ENCODE data around the gene TMEM53. TPM values are rescaled to one million over a fixed set of nuclear protein-coding genes. Genes with fewer than 3 reads are reported as not detected.
A peak's percentile ranks its signal among the peaks of the same experiment; 100 is the strongest.

Gene TMEM53
- total RNA-seq, 1 donor: 0.52 TPM

DNA sequence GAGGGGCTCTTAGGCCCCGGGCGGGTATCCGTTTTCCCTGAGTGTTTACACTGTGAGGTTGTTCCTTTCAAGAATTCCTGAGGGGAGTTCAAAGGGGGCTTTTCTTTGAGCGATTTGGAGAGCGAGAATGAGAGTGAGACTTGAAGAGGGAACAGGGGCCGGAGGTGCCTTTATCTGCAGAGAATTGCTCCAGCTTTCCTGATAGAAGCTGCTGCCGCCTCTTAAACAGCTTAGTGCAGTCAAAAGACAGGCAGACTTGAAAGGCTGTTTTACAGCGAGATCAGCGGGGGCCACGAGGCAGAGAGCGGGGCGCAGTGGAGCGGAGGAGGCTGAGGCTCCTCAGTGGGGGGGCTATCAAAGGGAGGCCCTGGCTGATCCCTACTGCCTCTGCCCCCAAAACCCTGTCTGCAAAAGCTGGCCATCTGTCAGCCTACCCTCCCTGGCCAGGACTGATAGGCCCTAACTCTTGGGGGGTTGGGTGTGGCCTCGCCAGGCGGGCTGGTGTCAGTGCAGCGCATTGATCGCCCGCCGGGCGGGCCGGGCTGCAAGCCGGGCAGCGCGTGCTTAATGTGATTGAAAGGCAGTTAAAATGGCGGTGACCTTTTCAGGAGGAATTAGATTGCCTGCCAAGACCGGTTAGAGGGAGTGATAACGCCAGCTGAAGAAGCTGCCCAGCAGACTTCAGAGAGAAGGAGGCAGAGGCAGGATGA is 36.4 kb downstream of the TMEM53 start:
- no peaks in the 10 kb centered on the region for H3K27me3 ChIP-seq (ENCODE audit: insufficient read depth, low read length)
- H3K9me3 ChIP-seq (ENCODE audit: low read depth, low read length): no peaks in the 10 kb centered on the region
- H3K4me1 ChIP-seq (ENCODE audit: insufficient read depth, low read length): peaks cover 15% of the 10 kb centered on the region
- H3K4me3 ChIP-seq (ENCODE audit: low read length): no peak overlapping the region

DNA sequence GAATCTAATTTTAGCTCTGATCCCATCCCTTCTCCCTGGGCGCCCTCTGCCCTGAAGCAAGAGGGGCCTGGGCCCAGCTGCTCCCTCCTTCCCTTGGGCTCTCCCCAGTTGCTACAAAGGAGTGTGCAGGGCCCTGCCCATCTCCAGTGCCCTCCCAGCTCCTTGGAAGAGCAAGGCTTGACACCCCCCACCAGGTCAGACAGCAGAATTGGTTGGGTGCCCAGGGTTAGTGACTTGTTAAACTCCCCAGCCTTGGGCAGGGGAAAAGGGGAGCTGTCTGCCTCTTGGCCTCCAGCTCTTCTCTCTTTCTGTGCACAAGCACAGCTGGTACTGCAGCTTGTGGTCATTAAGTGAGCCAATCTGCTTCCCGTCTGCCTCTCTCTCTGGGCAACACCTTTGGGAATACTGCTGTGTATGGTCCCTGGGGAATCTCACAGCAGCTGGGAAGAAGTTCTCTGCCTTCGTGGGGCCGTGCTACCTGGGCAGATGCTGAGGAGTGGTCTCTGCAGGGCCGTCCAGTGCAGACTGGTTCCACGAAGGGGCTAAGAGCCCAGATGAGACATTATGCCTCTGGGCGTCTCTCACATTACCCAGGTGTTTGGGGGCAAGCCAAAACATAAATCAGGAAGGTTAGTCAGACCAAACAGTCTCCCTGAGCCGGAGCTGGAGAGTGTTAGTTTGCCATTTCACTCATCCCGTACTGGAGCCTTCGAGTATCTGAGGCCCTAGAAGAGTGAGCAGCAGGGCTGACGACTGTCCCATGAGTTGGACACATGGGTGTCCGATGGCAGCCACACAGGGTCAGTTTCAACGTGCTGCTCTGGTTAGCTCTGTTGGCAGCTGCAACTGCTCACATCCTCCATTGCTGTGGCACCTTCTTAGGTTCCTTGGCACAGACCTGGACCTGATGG is 37.3 kb downstream of the TMEM53 start:
- Histone ChIP-seq H3K4me1 (ENCODE audit: insufficient read depth, low read length) (peaks cover 20% of the 10 kb centered on the region), H3K9me3 (ENCODE audit: low read depth, low read length) (no peaks in the 10 kb centered on the region), H3K4me3 (ENCODE audit: low read length) (no peak overlapping the region), H3K27me3 (ENCODE audit: insufficient read depth, low read length) (no peaks in the 10 kb centered on the region)

DNA sequence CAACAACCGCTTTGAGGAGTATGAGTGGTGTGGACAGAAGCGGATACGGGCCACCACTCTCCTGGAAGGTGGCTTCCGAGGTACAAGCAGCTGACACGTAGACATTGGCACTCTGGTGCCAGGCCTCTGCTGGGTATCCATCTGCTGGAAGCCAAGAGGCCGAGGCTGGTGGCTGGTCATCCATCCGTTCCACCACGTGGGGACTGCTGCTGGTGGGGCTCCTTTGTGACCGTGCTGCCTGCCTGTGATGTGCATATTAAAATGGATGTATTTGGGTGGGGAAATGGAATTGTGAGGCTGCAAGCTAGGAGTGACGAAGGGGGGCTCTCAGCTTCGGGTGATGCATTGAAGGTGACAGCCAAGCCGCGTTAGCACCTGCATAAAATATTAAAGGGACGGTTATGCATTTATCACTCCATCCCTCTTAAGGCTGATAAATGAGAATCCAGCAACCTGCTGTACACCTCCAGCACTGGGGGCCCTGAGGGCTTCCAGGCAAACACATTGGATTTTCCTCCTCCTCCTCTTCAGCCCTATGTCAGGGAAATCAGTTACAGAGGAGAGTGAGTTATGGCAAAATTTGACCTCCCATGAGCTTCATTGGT is 38.1 kb downstream of the TMEM53 start:
- H3K27me3 ChIP-seq (ENCODE audit: insufficient read depth, low read length): no peaks in the 10 kb centered on the region
- no peaks in the 10 kb centered on the region for H3K9me3 ChIP-seq (ENCODE audit: low read depth, low read length)
- peaks cover 24% of the 10 kb centered on the region for H3K4me1 ChIP-seq (ENCODE audit: insufficient read depth, low read length)
- H3K4me3 ChIP-seq (ENCODE audit: low read length): no peak overlapping the region

DNA sequence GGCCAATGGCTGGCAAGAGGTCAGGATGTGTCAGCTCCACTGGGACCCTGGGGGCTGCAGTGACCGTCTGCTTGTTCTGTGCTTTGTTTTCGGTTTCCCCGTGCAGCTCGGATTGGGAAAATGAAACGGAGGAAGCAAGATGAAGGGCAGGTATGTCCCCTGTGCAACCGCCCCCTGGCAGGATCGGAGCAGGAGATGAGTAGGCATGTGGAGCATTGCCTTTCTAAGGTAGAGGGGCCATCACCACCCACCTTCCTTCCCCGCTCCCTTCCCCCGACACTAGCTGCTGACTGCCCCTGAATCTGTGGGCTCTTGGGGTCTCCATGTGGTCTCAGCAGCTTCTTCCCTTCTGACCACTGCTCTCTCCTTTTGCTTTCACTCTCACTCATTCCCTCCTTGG is 38.8 kb downstream of the TMEM53 start:
- Histone ChIP-seq H3K4me3 (ENCODE audit: low read length) (no peak overlapping the region), H3K27me3 (ENCODE audit: insufficient read depth, low read length) (no peaks in the 10 kb centered on the region), H3K9me3 (ENCODE audit: low read depth, low read length) (no peaks in the 10 kb centered on the region), H3K4me1 (ENCODE audit: insufficient read depth, low read length) (peaks cover 28% of the 10 kb centered on the region)

DNA sequence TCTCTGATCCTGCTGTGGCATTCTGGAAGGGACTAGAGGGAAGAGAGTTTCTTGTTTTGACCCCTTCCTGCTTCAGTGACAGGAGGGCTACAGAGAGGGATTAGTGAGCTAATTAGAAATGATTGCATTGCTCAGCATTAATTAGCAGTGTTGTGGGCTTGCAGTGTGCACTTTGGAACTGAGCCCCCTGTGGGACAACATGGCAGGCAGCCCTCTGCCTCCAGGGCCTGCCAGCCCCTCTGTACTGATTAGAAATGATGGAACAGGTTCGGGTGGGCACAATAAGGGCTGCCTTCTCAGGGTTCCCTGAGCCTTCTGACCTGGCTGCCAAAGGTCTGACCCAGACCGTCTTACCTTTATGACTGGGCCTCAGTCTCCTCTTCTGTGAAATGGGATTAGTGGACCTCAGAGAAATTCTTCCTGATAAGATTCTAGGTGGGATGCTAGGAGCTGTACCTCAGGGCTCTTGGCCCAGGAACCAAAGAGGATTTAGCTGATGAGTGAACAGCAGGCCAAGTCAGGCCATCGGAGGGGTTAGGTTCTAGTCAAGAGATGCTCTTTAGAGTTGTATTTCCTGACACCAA is 39.6 kb downstream of the TMEM53 start:
- Histone ChIP-seq H3K4me3 (ENCODE audit: low read length) (no peak overlapping the region), H3K27me3 (ENCODE audit: insufficient read depth, low read length) (no peaks in the 10 kb centered on the region), H3K4me1 (ENCODE audit: insufficient read depth, low read length) (peaks cover 28% of the 10 kb centered on the region)

DNA sequence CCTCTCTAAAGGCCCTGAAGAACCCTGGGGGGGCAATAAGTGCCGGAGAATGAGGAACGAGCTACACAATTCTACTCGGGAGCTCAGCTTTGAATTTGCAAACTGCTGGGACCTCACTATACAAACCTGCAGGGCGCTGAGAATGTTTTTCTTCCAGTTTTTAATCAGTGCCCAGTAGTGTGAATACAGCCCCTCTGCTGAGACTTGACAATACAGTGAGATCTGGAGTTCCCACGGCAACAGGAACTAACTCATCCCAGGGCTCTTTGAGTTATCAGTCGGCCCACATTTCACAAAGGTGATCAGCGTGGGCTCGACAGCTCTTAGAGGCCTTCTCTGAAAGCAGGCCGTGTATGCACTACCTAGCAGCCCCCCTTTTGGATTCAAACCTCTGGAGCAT is 41.7 kb downstream of the TMEM53 start:
- H3K4me3 ChIP-seq (ENCODE audit: low read length): peak overlapping the region; percentile 73

More for the DNA sequence above, 39.6 kb downstream of the TMEM53 start:
- no peaks in the 10 kb centered on the region for H3K9me3 ChIP-seq (ENCODE audit: low read depth, low read length)

DNA sequence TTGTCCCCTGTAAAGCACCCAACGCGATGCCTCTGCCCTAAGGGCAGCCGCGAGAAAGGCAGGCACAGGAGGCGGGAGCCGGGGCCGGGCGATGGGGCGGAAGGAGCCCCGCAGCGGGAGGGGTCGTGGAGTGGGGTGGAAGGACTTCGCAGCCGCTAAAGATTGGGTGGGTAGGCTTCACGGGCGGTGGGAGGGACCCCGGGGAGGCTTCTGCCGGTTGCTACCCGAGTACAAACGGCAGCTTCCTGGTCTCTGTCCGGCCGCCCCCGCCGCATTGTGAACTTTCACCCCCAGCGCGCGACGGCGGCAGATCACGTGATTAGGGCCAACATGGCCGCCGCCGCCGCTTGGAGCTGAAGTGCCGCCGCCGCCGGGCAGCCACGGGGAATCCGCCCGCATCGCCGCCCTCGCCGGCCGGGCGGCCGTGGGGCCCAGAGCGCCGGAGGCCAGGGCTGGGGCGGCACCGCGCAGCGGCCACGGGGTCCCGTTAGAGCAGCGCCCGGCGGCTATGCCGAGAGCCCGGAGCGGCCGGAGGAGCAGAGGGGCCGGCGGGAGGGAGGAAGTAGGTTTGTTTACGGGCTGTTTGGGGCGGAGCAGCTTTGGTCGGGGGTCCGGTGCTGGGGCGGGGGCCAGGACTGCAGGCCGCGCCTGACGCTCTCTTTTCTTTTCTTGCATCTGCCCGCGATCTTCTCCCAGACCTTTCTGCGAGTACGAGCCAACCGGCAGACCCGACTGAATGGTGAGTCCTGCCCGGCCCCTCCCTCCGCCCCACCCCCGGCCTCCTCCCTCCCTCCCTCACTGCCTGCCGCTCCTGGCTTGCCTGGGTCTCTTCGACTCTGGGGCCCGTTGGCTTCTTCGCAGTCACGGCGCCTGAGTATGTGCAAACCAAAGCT is 42.4 kb downstream of the TMEM53 start:
- Histone ChIP-seq H3K4me3 (ENCODE audit: low read length) (peak overlapping the region; percentile 73), H3K27me3 (ENCODE audit: insufficient read depth, low read length) (no peaks in the 10 kb centered on the region), H3K4me1 (ENCODE audit: insufficient read depth, low read length) (peaks cover 28% of the 10 kb centered on the region), H3K9me3 (ENCODE audit: low read depth, low read length) (no peaks in the 10 kb centered on the region)

More for the DNA sequence above, 41.7 kb downstream of the TMEM53 start:
- Histone ChIP-seq H3K4me1 (ENCODE audit: insufficient read depth, low read length) (peaks cover 28% of the 10 kb centered on the region), H3K9me3 (ENCODE audit: low read depth, low read length) (no peaks in the 10 kb centered on the region), H3K27me3 (ENCODE audit: insufficient read depth, low read length) (no peaks in the 10 kb centered on the region)

DNA sequence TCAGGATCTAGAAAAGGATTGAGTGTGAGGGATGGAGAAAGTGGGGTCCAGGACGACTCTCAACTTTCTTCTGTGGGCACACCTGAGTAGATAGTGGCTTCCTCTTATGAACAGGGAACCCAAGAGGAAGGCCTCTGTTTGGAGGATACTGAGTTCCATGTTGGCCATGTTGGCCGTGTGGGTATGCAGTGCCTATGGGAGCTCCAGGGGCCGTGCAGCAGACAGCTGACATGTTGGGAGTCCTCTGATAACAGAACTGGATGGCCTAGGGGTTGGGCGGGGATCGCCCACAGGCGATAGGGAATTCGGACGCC is 43.0 kb downstream of the TMEM53 start:
- H3K27me3 ChIP-seq (ENCODE audit: insufficient read depth, low read length): no peaks in the 10 kb centered on the region
- H3K4me1 ChIP-seq (ENCODE audit: insufficient read depth, low read length): peaks cover 28% of the 10 kb centered on the region
- H3K9me3 ChIP-seq (ENCODE audit: low read depth, low read length): no peaks in the 10 kb centered on the region
- peak overlapping the region; percentile 73 for H3K4me3 ChIP-seq (ENCODE audit: low read length)

DNA sequence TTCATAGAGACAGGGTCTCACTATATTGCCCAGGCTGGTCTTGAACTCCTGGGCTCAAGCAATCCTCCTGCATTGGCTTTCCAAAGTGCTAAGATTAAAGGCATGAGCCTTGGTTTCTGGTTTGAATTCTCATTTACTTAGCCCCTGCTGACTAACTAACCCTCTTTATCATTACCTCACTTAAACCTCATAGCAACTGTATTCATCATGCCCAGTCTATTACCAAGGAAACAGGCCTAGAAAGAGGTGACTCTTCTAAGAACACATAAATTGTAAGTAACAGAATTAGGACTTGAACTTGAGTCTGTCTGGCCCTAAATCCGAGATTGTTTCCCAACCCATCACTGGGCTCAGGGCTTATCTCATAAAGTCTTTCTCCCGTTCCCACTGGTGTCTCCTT is 44.2 kb downstream of the TMEM53 start:
- H3K9me3 ChIP-seq (ENCODE audit: low read depth, low read length): no peaks in the 10 kb centered on the region

DNA sequence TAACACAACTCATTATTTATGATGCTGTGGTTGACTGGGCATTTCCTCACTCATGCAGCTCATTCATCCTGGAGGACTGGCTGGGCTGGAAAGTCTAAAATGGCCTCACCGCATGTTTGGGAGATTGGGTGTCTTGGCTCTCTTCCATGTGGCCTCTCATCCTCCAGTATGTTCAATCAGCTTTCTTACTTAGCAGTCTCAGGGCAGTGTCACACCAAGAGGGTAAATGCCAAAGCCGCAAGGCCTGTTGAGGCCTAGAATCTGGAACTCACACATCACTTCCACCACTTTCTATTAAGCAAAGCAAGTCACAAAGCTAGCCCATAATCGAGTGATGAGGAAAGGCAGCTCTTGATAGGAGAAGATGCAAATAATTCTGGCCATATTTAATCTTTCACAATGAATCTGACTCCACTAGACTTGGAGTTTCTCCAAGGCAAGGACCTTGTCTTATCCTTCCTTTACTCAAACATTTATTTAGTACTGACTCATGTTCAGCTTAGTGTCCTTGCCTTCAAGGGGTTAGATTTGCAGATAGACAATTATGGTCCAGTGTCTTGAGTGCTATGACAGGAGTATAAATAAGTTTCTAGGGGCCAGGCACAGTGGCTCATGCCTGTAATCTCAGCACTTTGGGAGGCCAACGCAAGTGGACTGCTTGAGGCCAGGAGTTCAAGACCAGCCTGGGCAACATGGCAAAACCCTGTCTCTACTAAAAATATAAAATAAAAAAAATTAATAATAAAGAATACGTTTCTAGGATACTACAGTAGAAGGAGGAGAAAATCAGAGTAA is 45.1 kb downstream of the TMEM53 start:
- no peaks in the 10 kb centered on the region for H3K9me3 ChIP-seq (ENCODE audit: low read depth, low read length)
- no peaks in the 10 kb centered on the region for H3K27me3 ChIP-seq (ENCODE audit: insufficient read depth, low read length)
- peaks cover 26% of the 10 kb centered on the region for H3K4me1 ChIP-seq (ENCODE audit: insufficient read depth, low read length)
- H3K4me3 ChIP-seq (ENCODE audit: low read length): no peak overlapping the region

More for the DNA sequence above, 44.2 kb downstream of the TMEM53 start:
- H3K27me3 ChIP-seq (ENCODE audit: insufficient read depth, low read length): no peaks in the 10 kb centered on the region
- no peak overlapping the region for H3K4me3 ChIP-seq (ENCODE audit: low read length)
- H3K4me1 ChIP-seq (ENCODE audit: insufficient read depth, low read length): peaks cover 28% of the 10 kb centered on the region

DNA sequence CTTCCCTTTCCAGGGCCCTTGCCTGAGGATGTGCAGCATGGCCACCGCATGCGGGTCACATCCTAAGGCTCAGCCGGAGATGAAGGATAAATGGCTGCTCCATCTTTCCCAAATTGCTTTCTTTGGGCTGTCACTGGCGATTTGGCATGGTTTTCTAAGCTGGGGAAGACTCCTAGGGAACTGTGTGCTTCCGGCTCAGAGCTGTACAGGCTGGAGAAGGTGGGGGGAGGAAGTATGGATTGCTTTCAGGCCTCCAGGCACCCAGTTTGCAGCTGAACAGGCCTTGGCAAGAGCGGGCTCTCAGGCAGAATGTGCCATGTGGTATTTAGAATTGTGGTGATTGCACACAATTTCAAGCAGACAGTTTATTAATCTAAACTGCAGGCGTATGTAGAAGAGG is 48.9 kb downstream of the TMEM53 start:
- H3K4me1 ChIP-seq (ENCODE audit: insufficient read depth, low read length): no peaks in the 10 kb centered on the region
- no peak overlapping the region for H3K4me3 ChIP-seq (ENCODE audit: low read length)
- no peaks in the 10 kb centered on the region for H3K9me3 ChIP-seq (ENCODE audit: low read depth, low read length)
- no peaks in the 10 kb centered on the region for H3K27me3 ChIP-seq (ENCODE audit: insufficient read depth, low read length)

DNA sequence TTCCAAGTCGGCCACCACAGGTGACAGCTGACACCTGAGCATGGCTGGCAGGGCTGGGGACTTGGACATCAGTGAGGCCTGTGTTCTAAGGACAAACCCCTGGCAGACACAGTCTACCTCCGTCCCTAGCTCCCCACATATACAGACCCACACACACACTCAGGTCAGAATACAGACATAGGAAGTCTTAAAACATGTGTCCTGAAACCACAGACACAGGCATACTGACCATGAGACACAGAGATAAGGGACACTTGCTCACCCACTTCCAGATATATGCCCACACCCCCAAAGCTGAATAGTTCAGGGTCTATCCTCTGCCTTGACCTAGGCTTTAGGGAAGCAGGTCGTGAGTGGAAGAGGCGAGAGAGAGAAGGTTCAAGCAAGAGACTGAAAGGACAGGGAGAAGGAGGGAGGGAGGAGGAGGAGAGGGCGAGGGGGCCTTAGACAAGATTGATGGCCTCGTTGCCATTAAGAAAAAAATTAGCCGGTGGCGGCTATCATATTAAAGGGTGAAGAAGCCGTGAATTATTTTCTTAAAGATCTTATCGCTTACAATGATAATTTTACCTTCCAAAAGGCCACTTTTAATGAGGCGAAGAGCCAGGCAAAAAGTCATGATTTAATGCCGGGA is 49.9 kb downstream of the TMEM53 start:
- Histone ChIP-seq H3K9me3 (ENCODE audit: low read depth, low read length) (no peaks in the 10 kb centered on the region), H3K27me3 (ENCODE audit: insufficient read depth, low read length) (no peaks in the 10 kb centered on the region), H3K4me3 (ENCODE audit: low read length) (no peak overlapping the region), H3K4me1 (ENCODE audit: insufficient read depth, low read length) (no peaks in the 10 kb centered on the region)

DNA sequence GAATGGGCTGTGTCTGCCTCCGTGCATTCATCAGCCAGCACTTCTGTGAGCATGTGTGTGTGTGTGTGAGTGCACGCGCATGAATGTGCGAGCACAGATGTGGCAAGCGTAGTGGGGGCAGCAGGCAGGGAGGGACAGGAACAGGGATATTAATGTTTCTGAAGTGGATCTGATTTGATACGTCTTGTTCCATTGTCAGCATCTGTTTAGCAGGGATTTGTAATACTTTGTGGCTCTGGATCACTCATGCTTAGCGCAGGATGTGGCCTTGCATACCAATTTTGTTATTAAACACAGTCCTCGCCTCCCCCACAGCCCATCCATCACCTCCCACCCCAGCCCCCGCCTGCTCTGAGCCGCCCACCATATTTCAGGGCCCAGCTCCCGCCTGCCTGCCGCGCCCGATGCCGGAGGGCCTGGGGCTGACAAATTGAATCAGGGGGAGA is 52.4 kb downstream of the TMEM53 start:
- H3K4me3 ChIP-seq (ENCODE audit: low read length): no peak overlapping the region
- H3K4me1 ChIP-seq (ENCODE audit: insufficient read depth, low read length): no peaks in the 10 kb centered on the region
- H3K9me3 ChIP-seq (ENCODE audit: low read depth, low read length): no peaks in the 10 kb centered on the region
- H3K27me3 ChIP-seq (ENCODE audit: insufficient read depth, low read length): no peaks in the 10 kb centered on the region

Measured in mononuclear cell (primary cell).